Spleen (tissue), 7 donors: Measurements from ENCODE around the gene SDHAF2.

ENCODE experiments used
- POLR2A ChIP-seq, 3 donors: fragments of 450-650 bp; IDR thresholded peaks; one replicate each; pipeline ENCODE4 v1.5.1; 2017; ENCODE audit warnings: antibody characterized with exemption in 3 of 3, mild to moderate bottlenecking in 1 of 3
- POLR2AphosphoS5 ChIP-seq, 3 donors: sonication (generic); formaldehyde crosslinking; IDR thresholded peaks; one replicate each; pipeline ENCODE4 v1.5.1; 2017; ENCODE audit warnings: antibody characterized with exemption in 3 of 3
- TF ChIP-seq, protein P1 (sequence below), 11 experiments: fragments of 200-600 bp in 7 of 11; fragments of 450-650 bp in 4 of 11; sonication (generic) in 4 of 11; IDR thresholded peaks in 8 of 11; conservative IDR thresholded peaks in 3 of 11; 1 replicate in 7 of 11; 2 replicates in 4 of 11; pipeline versions ENCODE4 v1.4.0 to v1.8.0; 2016 to 2021; ENCODE audit warnings: antibody characterized with exemption in 11 of 11, inconsistent platforms in 4 of 11, mild to moderate bottlenecking in 1 of 11
- donor health status: DM: no; HTN: no; CAD: no; lungs with moderate emphysema.
- donor health status: DM: no; HTN: no; CAD: no.
- donor health status: DM: no; HTN: no; CAD: no.

DNA sequence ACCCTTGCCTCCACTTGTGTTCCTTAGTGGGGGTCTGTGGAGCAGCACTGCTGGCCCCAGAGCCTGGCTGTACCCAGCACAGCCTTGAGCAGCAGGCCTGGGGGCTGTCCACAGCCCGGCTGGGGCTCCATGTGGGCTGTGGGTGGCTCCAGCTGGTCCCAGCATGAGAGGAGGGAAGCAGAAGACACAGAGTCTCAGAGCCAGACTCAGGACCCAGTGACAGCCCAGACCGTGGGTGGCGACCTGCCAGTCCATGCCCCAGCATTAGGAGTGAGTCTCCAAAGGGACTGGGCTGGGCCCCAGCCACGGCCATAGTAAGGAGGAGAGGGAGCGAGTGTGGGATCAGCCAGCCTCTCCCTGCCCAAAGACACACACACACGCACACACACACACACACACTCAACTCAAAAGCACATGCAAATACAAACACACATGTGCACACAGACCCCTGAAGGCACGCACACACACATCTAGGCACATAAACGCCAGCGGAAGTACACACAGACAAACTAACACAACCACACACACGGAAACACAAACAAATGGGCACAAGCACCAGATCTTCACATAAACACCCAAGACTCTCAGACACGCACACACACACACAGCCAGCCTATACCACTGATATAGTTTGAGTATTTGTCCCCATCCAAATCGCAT lies 61.9 kb downstream of the SDHAF2 start:
- TF ChIP-seq, protein P1, sequence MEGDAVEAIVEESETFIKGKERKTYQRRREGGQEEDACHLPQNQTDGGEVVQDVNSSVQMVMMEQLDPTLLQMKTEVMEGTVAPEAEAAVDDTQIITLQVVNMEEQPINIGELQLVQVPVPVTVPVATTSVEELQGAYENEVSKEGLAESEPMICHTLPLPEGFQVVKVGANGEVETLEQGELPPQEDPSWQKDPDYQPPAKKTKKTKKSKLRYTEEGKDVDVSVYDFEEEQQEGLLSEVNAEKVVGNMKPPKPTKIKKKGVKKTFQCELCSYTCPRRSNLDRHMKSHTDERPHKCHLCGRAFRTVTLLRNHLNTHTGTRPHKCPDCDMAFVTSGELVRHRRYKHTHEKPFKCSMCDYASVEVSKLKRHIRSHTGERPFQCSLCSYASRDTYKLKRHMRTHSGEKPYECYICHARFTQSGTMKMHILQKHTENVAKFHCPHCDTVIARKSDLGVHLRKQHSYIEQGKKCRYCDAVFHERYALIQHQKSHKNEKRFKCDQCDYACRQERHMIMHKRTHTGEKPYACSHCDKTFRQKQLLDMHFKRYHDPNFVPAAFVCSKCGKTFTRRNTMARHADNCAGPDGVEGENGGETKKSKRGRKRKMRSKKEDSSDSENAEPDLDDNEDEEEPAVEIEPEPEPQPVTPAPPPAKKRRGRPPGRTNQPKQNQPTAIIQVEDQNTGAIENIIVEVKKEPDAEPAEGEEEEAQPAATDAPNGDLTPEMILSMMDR (IDR thresholded peaks at IDR 0.05 in 8 of 11, conservative IDR thresholded peaks at IDR 0.05 in 3 of 11): no peak
- TF ChIP-seq POLR2A (IDR thresholded peaks at IDR 0.05) (no peak), POLR2AphosphoS5 (IDR thresholded peaks at IDR 0.05) (no peak)
